SK-N-SH (cell line): ENCODE results near the gene ZNF260. TPM values are rescaled to one million over a fixed set of nuclear protein-coding genes. Genes with fewer than 3 reads are reported as not detected.

Experiments
- CTCF ChIA-PET: fragments of 300-600, 350-600 bp; formaldehyde crosslinking; extraction: SDS; loops from one replicate; lab custom pipeline; 2021; lab: Yijun Ruan, JAX
- POLR2A ChIA-PET: fragments of 350-600 bp; sonication (Branson Sonifier 250); formaldehyde crosslinking; extraction: SDS; loops from one replicate; lab custom pipeline; 2020; ENCODE audit warnings: antibody characterized with exemption, inconsistent platforms; lab: Yijun Ruan, JAX
- DNase-seq: peaks from one replicate; pipeline ENCODE4 v3.0.0; 2012
- H2AFZ ChIP-seq: fragments of 200-600 bp; sonication (generic); 2 replicates; pipeline ENCODE4 v1.8.1; 2016; ENCODE audit warnings: antibody characterized with exemption, mild to moderate bottlenecking, low read depth
- H3F3A ChIP-seq: fragments of 200-600 bp; sonication (generic); replicated peaks from 2 replicates; pipeline ENCODE3; 2016; ENCODE audit warnings: antibody characterized with exemption, mild to moderate bottlenecking; ENCODE audit not compliant: insufficient read depth
- H3K27ac ChIP-seq, 2 experiments: fragments of 200-500 bp in 1 of 2; fragments of 200-600 bp in 1 of 2; sonication (Bioruptor generic) in 1 of 2; sonication (generic), shearing (Covaris generic) in 1 of 2; 2 replicates each; pipeline versions ENCODE4 v1.5.1 to v1.6.1; 2014 to 2016; ENCODE audit warnings: low read depth in 2 of 2, inconsistent platforms in 1 of 2, low read length in 1 of 2, mild to moderate bottlenecking in 1 of 2, mixed read lengths in 1 of 2
- H3K27me3 ChIP-seq: fragments of 200-600 bp; sonication (generic), shearing (Covaris generic); 2 replicates; pipeline ENCODE4 v1.6.1; 2016; ENCODE audit warnings: mixed run types; ENCODE audit not compliant: insufficient read depth
- H3K36me3 ChIP-seq, 2 experiments: fragments of 200-500 bp in 1 of 2; fragments of 200-600 bp in 1 of 2; sonication (Bioruptor generic) in 1 of 2; sonication (generic) in 1 of 2; replicated peaks in 1 of 2; 2 replicates each; pipeline versions ENCODE3 to v1.5.1; 2014 to 2016; ENCODE audit warnings: low read length in 1 of 2, mild to moderate bottlenecking in 1 of 2; ENCODE audit not compliant: insufficient read depth in 2 of 2, control insufficient read depth in 1 of 2
- H3K4me1 ChIP-seq, 2 experiments: fragments of 200-500 bp in 1 of 2; fragments of 200-600 bp in 1 of 2; sonication (Bioruptor generic) in 1 of 2; sonication (generic), shearing (Covaris generic) in 1 of 2; 2 replicates each; pipeline versions ENCODE4 v1.5.1 to v1.6.1; 2014 to 2016; ENCODE audit warnings: low read depth in 1 of 2, low read length in 1 of 2, mixed run types in 1 of 2; ENCODE audit not compliant: insufficient read depth in 2 of 2, control insufficient read depth in 1 of 2
- H3K4me2 ChIP-seq: fragments of 200-600 bp; sonication (generic), shearing (Covaris generic); 2 replicates; pipeline ENCODE4 v1.6.1; 2017; ENCODE audit warnings: mixed run types
- H3K4me3 ChIP-seq, 2 experiments: fragments of 200-500 bp in 1 of 2; fragments of 200-600 bp in 1 of 2; sonication (Bioruptor generic) in 1 of 2; sonication (generic), shearing (Covaris generic) in 1 of 2; 2 replicates each; pipeline versions ENCODE4 v1.5.1 to v1.8.1; 2014 to 2016; ENCODE audit warnings: low read depth in 2 of 2, inconsistent platforms in 1 of 2, low read length in 1 of 2, mild to moderate bottlenecking in 1 of 2, mixed read lengths in 1 of 2, moderate library complexity in 1 of 2
- H3K79me2 ChIP-seq: fragments of 200-600 bp; sonication (generic); 2 replicates; pipeline ENCODE4 v1.8.1; 2017; ENCODE audit warnings: mild to moderate bottlenecking; ENCODE audit not compliant: insufficient read depth
- H3K9ac ChIP-seq: fragments of 200-600 bp; sonication (generic); 2 replicates; pipeline ENCODE4 v1.6.1; 2017; ENCODE audit warnings: mixed run types
- H3K9me2 ChIP-seq: fragments of 200-600 bp; sonication (generic); 2 replicates; pipeline ENCODE4 v1.6.1; 2017; ENCODE audit warnings: mixed run types
- H3K9me3 ChIP-seq: fragments of 200-600 bp; sonication (generic); 2 replicates; pipeline ENCODE4 v1.6.1; 2017; ENCODE audit warnings: mixed run types, mild to moderate bottlenecking, moderate library complexity
- H4K20me1 ChIP-seq: fragments of 200-600 bp; sonication (generic); 2 replicates; pipeline ENCODE4 v1.6.1; 2017; ENCODE audit warnings: mild to moderate bottlenecking, mixed run types; ENCODE audit not compliant: insufficient read depth
- CHD2 ChIP-seq: fragments of 150-350 bp; IDR thresholded peaks from 2 replicates; pipeline ENCODE4 v1.6.1; 2018; ENCODE audit warnings: low read length; ENCODE audit not compliant: partially characterized antibody
- ELF1 ChIP-seq: IDR thresholded peaks from 2 replicates; pipeline ENCODE4 v1.4.0; 2012
- EP300 ChIP-seq, 2 experiments: IDR thresholded peaks; 2 replicates each; pipeline versions ENCODE4 v1.4.0 to v1.6.1; 2012; ENCODE audit warnings: borderline replicate concordance in 1 of 2, low read depth in 1 of 2, low read length in 1 of 2
- EZH2phosphoT487 ChIP-seq: fragments of 200-600 bp; sonication (generic); IDR thresholded peaks from 2 replicates; pipeline ENCODE4 v1.6.1; 2017; ENCODE audit warnings: low read depth, mixed run types, mild to moderate bottlenecking, antibody characterized with exemption, moderate library complexity, borderline replicate concordance
- FOXJ3 ChIP-seq: sonication (generic); formaldehyde crosslinking; IDR thresholded peaks from 2 replicates; pipeline ENCODE4 v1.5.1; 2020; ENCODE audit warnings: mild to moderate bottlenecking, missing genetic modification reagents
- GATA2 ChIP-seq: sonication (generic); formaldehyde crosslinking; IDR thresholded peaks from 2 replicates; pipeline ENCODE4 v1.5.0; 2020; ENCODE audit warnings: mild to moderate bottlenecking, missing genetic modification reagents
- IRF3 ChIP-seq: fragments of 150-350 bp; IDR thresholded peaks from 2 replicates; pipeline ENCODE4 v1.6.1; 2016; ENCODE audit warnings: mild to moderate bottlenecking, low read depth, low read length
- MXI1 ChIP-seq: IDR thresholded peaks from 2 replicates; pipeline ENCODE4 v1.6.1; 2012; ENCODE audit warnings: mild to moderate bottlenecking, low read depth, low read length, improper control_type of control experiment
- NFIC ChIP-seq: IDR thresholded peaks from 2 replicates; pipeline ENCODE4 v1.4.0; 2012; ENCODE audit warnings: borderline replicate concordance
- POLR2AphosphoS5 ChIP-seq: IDR thresholded peaks from 2 replicates; pipeline ENCODE4 v1.6.1; 2012; ENCODE audit warnings: low read depth, low read length
- RAD21 ChIP-seq: IDR thresholded peaks from 2 replicates; pipeline ENCODE4 v1.6.1; 2012; ENCODE audit warnings: mild to moderate bottlenecking, low read length
- RCOR1 ChIP-seq: fragments of 150-350 bp; IDR thresholded peaks from 2 replicates; pipeline ENCODE4 v1.6.1; 2017; ENCODE audit warnings: antibody characterized with exemption, low read length
- SMC3 ChIP-seq: IDR thresholded peaks from 2 replicates; pipeline ENCODE4 v1.6.1; 2012; ENCODE audit warnings: low read depth, low read length, improper control_type of control experiment
- TAF1 ChIP-seq: IDR thresholded peaks from 2 replicates; pipeline ENCODE4 v1.6.1; 2012; ENCODE audit warnings: low read depth, mild to moderate bottlenecking, low read length, moderate library complexity, borderline replicate concordance
- USF2 ChIP-seq: fragments of 150-350 bp; IDR thresholded peaks from 2 replicates; pipeline ENCODE4 v1.6.1; 2017; ENCODE audit warnings: antibody characterized with exemption, low read length, low read depth, borderline replicate concordance
- YY1 ChIP-seq: IDR thresholded peaks from 2 replicates; pipeline ENCODE4 v1.4.0; 2012; ENCODE audit warnings: low read depth, mild to moderate bottlenecking
- ZBTB33 ChIP-seq: IDR thresholded peaks from 2 replicates; pipeline ENCODE4 v1.4.0; 2012; ENCODE audit warnings: low read depth, borderline replicate concordance
- WGBS: methylation state at CpG from one replicate; pipeline ENCODE4 v1.1.6; 2017; ENCODE audit warnings: low lambda C conversion rate; 5-methylcytosine and 5-hydroxymethylcytosine counted together
- polyA plus RNA-seq, 3 experiments: library from polyadenylated mRNA; depleted of rRNA; stranded (reverse); fragments of >200 nt; gene quantifications; 2 replicates each; pipeline ENCODE4 v1.2.3, GENCODE V29; 2012
- TF ChIP-seq, protein P1 (sequence below): IDR thresholded peaks from 2 replicates; pipeline ENCODE4; 2012

Gene ZNF260
- polyA plus RNA-seq, 1 of the 3 experiments (the other 2 are of a cell fraction) = 2.6 TPM

- no peak for DNase-seq
Observed at GRCh38 chr19:36564391-36564790, 36.3 kb upstream of the ZNF260 start.

More at GRCh38 chr19:36564391-36564790, 36.3 kb upstream of the ZNF260 start:
- POLR2A ChIA-PET = no interaction called here
- H3F3A ChIP-seq = no peaks in the 10 kb centered on the region
- peaks cover 4 to 70% of the 10 kb centered on the region in 2 experiments for H3K36me3 ChIP-seq
- WGBS = 94% methylated on average over 1 of the region's 1 CpG
- H3K27ac ChIP-seq = no peak overlapping the region
- TF ChIP-seq ELF1 (no peak), FOXJ3 (CRISPR knock-in tag) (no peak), POLR2AphosphoS5 (no peak), GATA2 (CRISPR knock-in tag) (no peak), ZBTB33 (no peak), MXI1 (no peak), EP300 (IDR thresholded peaks at IDR 0.05; ENCODE audit: borderline replicate concordance in 1 of 2, low read depth in 1 of 2, low read length in 1 of 2) (no peak), YY1 (no peak), SMC3 (no peak), USF2 (no peak), NFIC (no peak), TAF1 (no peak), EZH2phosphoT487 (no peak), CHD2 (no peak), RAD21 (no peak), IRF3 (no peak), RCOR1 (no peak)
- TF ChIP-seq, protein P1, sequence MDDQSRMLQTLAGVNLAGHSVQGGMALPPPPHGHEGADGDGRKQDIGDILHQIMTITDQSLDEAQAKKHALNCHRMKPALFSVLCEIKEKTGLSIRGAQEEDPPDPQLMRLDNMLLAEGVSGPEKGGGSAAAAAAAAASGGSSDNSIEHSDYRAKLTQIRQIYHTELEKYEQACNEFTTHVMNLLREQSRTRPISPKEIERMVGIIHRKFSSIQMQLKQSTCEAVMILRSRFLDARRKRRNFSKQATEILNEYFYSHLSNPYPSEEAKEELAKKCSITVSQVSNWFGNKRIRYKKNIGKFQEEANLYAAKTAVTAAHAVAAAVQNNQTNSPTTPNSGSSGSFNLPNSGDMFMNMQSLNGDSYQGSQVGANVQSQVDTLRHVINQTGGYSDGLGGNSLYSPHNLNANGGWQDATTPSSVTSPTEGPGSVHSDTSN = no peak
- H3K27me3 ChIP-seq = no peaks in the 10 kb centered on the region
- H3K9me2 ChIP-seq = no peaks in the 10 kb centered on the region
- 0 out of 2 replicates have a peak, but pooled peaks cover 7% of the 10 kb centered on the region for H3K9me3 ChIP-seq
- no peak overlapping the region for H3K4me2 ChIP-seq
- H3K9ac ChIP-seq = no peak overlapping the region
- no peak overlapping the region for H3K4me3 ChIP-seq
- CTCF ChIA-PET = interaction anchor here (0.6 kb wide), 1 partner anchor 166 kb away, joined by 3 read pairs; no protein-coding TSS in a partner anchor
- peaks cover 68% of the 10 kb centered on the region for H3K79me2 ChIP-seq
- H3K4me1 ChIP-seq = no peaks in the 10 kb centered on the region
- H2AFZ ChIP-seq = no peak overlapping the region
- no peaks in the 10 kb centered on the region for H4K20me1 ChIP-seq
